Trophoblast cell (in vitro differentiated cells and primary cell): ENCODE data around the gene CD96.

ENCODE experiments used
- DNase-seq, 2 donors: peaks; one replicate each; pipeline ENCODE4 v3.0.0-alpha.2; 2016
- H2AFZ ChIP-seq: 2 replicates; pipeline ENCODE4 v1.6.1; 2013; ENCODE audit warnings: low read length, moderate library complexity, mild to moderate bottlenecking; ENCODE audit not compliant: insufficient read depth, poor library complexity
- H2AK5ac ChIP-seq: 2 replicates; pipeline ENCODE4 v1.6.1; 2013; ENCODE audit warnings: mild to moderate bottlenecking, low read length
- H2BK120ac ChIP-seq: 2 replicates; pipeline ENCODE4 v1.6.1; 2013; ENCODE audit warnings: low read length, mild to moderate bottlenecking, moderate library complexity; ENCODE audit not compliant: insufficient read depth, poor library complexity
- H2BK12ac ChIP-seq: 2 replicates; pipeline ENCODE4 v1.6.1; 2013; ENCODE audit warnings: mild to moderate bottlenecking, low read length, moderate library complexity
- H2BK5ac ChIP-seq: 2 replicates; pipeline ENCODE4 v1.6.1; 2013; ENCODE audit warnings: low read length, low read depth, moderate library complexity, mild to moderate bottlenecking; ENCODE audit not compliant: poor library complexity
- H3K14ac ChIP-seq: 2 replicates; pipeline ENCODE4 v1.6.1; 2013; ENCODE audit warnings: mild to moderate bottlenecking, low read length
- H3K18ac ChIP-seq: 2 replicates; pipeline ENCODE4 v1.6.1; 2013; ENCODE audit warnings: mild to moderate bottlenecking, low read length
- H3K23ac ChIP-seq: 2 replicates; pipeline ENCODE4 v1.6.1; 2013; ENCODE audit warnings: low read length
- H3K27ac ChIP-seq: 2 replicates; pipeline ENCODE4 v1.5.1; 2013; ENCODE audit warnings: low read depth, mild to moderate bottlenecking, inconsistent platforms, low read length, moderate library complexity
- H3K27me3 ChIP-seq: 2 replicates; pipeline ENCODE4 v1.6.1; 2013; ENCODE audit warnings: inconsistent platforms, mild to moderate bottlenecking, low read length, moderate library complexity; ENCODE audit not compliant: insufficient read depth
- H3K36me3 ChIP-seq, 2 experiments: 1 replicate in 1 of 2; 2 replicates in 1 of 2; pipeline ENCODE4 v1.6.1; 2013; ENCODE audit warnings: low read length in 2 of 2, mild to moderate bottlenecking in 2 of 2, moderate library complexity in 1 of 2; ENCODE audit not compliant: insufficient read depth in 2 of 2, control insufficient read depth in 1 of 2
- H3K4ac ChIP-seq: 2 replicates; pipeline ENCODE4 v1.6.1; 2013; ENCODE audit warnings: low read depth, mild to moderate bottlenecking, low read length, moderate library complexity
- H3K4me1 ChIP-seq, 2 experiments: 1 replicate in 1 of 2; 2 replicates in 1 of 2; pipeline ENCODE4 v1.6.1; 2013; ENCODE audit warnings: low read length in 2 of 2, mild to moderate bottlenecking in 2 of 2, moderate library complexity in 1 of 2; ENCODE audit not compliant: insufficient read depth in 2 of 2, control insufficient read depth in 1 of 2
- H3K4me2 ChIP-seq: 2 replicates; pipeline ENCODE4 v1.6.1; 2013; ENCODE audit warnings: inconsistent platforms, mild to moderate bottlenecking, low read length, moderate library complexity
- H3K4me3 ChIP-seq: 2 replicates; pipeline ENCODE4 v1.5.1; 2013; ENCODE audit warnings: mild to moderate bottlenecking, low read depth, low read length, inconsistent platforms
- H3K79me1 ChIP-seq: one replicate; pipeline ENCODE4 v1.6.1; 2013; ENCODE audit warnings: low read length
- H3K79me2 ChIP-seq: 2 replicates; pipeline ENCODE4 v1.6.1; 2013; ENCODE audit warnings: low read length, mild to moderate bottlenecking; ENCODE audit not compliant: control insufficient read depth, insufficient read depth, poor library complexity
- H3K9ac ChIP-seq: 2 replicates; pipeline ENCODE4 v1.6.1; 2013; ENCODE audit warnings: mild to moderate bottlenecking, low read length
- H3K9me3 ChIP-seq: 2 replicates; pipeline ENCODE4 v1.6.1; 2013; ENCODE audit warnings: low read depth, mild to moderate bottlenecking, control low read depth, inconsistent platforms, low read length; ENCODE audit not compliant: insufficient read depth
- H4K12ac ChIP-seq: 2 replicates; pipeline ENCODE4 v1.6.1; 2013; ENCODE audit warnings: low read depth, mild to moderate bottlenecking, low read length, moderate library complexity
- H4K8ac ChIP-seq: 2 replicates; pipeline ENCODE4 v1.6.1; 2013; ENCODE audit warnings: low read depth, mild to moderate bottlenecking, low read length, moderate library complexity
- H4K91ac ChIP-seq: one replicate; pipeline ENCODE4 v1.6.1; 2013; ENCODE audit warnings: low read depth, mild to moderate bottlenecking, low read length, moderate library complexity
- WGBS: extraction: QIAGEN DNeasy Blood & Tissue Kit; methylation state at CpG from one replicate; pipeline ENCODE4 v1.1.7; 2013; ENCODE audit warnings: missing lambda C conversion rate; ENCODE audit not compliant: insufficient read length, insufficient coverage; ENCODE audit errors: extremely low coverage; 5-methylcytosine and 5-hydroxymethylcytosine counted together

The CD96 gene

GRCh38 chr3:111662907-111663306 lies 120.9 kb downstream of the CD96 start:
- no peak overlapping the region for H3K4ac ChIP-seq

GRCh38 chr3:111666041-111666735 lies 124.2 kb downstream of the CD96 start:
- Histone ChIP-seq H3K4me1 (peaks cover 0 to 13% of the 10 kb centered on the region in 2 experiments), H3K27me3 (no peaks in the 10 kb centered on the region), H2BK12ac (no peak overlapping the region), H4K12ac (no peak overlapping the region), H3K14ac (no peak overlapping the region), H3K9ac (no peak overlapping the region), H2BK120ac (no peak overlapping the region), H3K18ac (no peak overlapping the region), H3K79me2 (no peaks in the 10 kb centered on the region), H3K36me3 (no peaks in the 10 kb centered on the region), H2AK5ac (no peak overlapping the region), H4K91ac (no peak overlapping the region), H4K8ac (no peak overlapping the region), H2BK5ac (no peak overlapping the region), H3K79me1 (peaks cover 6% of the 10 kb centered on the region), H2AFZ (no peak overlapping the region), H3K4me2 (no peak overlapping the region), H3K27ac (no peak overlapping the region), H3K23ac (no peak overlapping the region), H3K9me3 (peaks cover 6% of the 10 kb centered on the region), H3K4me3 (no peak overlapping the region), H3K4ac (no peak overlapping the region)
- no CpG with 5 or more reads among the region's 4 CpGs for WGBS
- DNase-seq: peak; percentile 41 to 82

More at GRCh38 chr3:111662907-111663306, 120.9 kb downstream of the CD96 start:
- Histone ChIP-seq H3K27me3 (no peaks in the 10 kb centered on the region), H3K9me3 (peaks cover 6% of the 10 kb centered on the region), H3K36me3 (no peaks in the 10 kb centered on the region), H2AK5ac (no peak overlapping the region), H2BK5ac (no peak overlapping the region), H4K8ac (no peak overlapping the region), H3K14ac (no peak overlapping the region), H2BK12ac (no peak overlapping the region), H4K91ac (no peak overlapping the region), H3K23ac (no peak overlapping the region), H3K27ac (no peak overlapping the region), H3K9ac (no peak overlapping the region), H2AFZ (no peak overlapping the region), H3K4me3 (no peak overlapping the region), H4K12ac (no peak overlapping the region), H3K4me1 (peaks cover 0 to 4% of the 10 kb centered on the region in 2 experiments), H3K4me2 (no peak overlapping the region), H3K79me1 (no peaks in the 10 kb centered on the region), H3K18ac (no peak overlapping the region), H3K79me2 (no peaks in the 10 kb centered on the region), H2BK120ac (no peak overlapping the region)
- no peak for DNase-seq
- no CpG with 5 or more reads among the region's 3 CpGs for WGBS

DNA sequence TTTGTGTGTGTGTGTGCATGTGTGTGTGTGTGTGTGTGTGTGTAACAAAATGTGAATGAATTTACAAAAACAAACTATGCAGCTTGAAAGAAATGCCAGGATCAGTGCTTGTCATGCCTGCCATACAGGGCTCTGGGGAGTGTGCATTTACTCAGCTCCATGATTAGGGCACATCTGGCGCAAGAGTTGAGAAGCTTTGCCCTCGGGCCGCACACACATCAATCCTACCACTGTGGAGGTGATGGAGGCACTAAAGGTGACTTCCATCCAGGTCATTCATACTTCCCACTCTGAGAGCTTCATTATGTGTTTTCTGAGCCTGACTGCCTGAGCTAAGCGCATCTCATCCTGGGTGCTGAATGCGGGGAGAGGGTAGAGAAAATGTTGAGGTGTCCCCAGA lies 125.2 kb downstream of the CD96 start:
- Histone ChIP-seq H4K91ac (no peak overlapping the region), H3K4me3 (no peak overlapping the region), H2BK5ac (no peak overlapping the region), H3K27ac (no peak overlapping the region), H3K9me3 (no peaks in the 10 kb centered on the region), H3K9ac (no peak overlapping the region), H3K23ac (no peak overlapping the region), H3K18ac (no peak overlapping the region), H2BK12ac (peak overlapping the region; percentile 61), H2BK120ac (no peak overlapping the region), H4K12ac (no peak overlapping the region), H3K4me2 (no peak overlapping the region), H2AK5ac (no peak overlapping the region), H4K8ac (no peak overlapping the region), H3K36me3 (no peaks in the 10 kb centered on the region), H3K79me1 (peaks cover 6% of the 10 kb centered on the region), H3K4me1 (peaks cover 0 to 13% of the 10 kb centered on the region in 2 experiments), H3K27me3 (no peaks in the 10 kb centered on the region), H3K79me2 (no peaks in the 10 kb centered on the region), H2AFZ (no peak overlapping the region), H3K14ac (no peak overlapping the region), H3K4ac (no peak overlapping the region)
- DNase-seq: peak; percentile 74 to 80
- no CpG with 5 or more reads among the region's 5 CpGs for WGBS

DNA sequence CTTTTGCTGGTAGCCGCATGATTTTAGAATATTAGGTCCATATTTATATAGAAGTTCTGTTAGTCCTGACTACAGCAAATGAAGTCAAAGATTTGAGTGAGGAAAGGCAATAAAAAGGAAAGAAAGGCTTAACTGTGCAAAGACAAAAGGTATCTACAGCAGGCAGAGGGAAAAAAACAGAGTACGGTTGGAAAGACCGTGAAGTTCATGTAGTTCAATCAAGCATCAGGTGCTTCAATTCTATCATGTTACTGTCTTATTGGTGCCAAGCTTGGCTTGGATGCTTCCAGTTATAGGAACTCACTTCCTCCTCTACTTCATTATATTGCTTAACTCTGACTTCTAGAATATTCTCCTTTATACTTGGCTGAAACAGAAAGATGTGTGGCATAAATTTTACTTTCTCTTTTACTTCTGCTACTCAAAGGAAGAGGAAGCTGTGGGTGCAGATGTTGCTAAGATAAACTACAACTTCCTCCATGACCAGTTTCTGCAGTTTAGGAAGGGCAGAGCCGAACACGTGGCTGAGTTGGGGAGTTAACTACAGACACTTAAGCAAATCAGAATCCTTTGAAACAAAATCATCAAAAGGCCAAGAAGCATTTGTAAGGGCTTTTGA lies 125.7 kb downstream of the CD96 start:
- WGBS: no CpG with 5 or more reads among the region's 5 CpGs
- no peak overlapping the region for H4K91ac ChIP-seq
- no peak overlapping the region for H3K4me2 ChIP-seq
- no peak overlapping the region for H3K27ac ChIP-seq
- H2AFZ ChIP-seq: no peak overlapping the region
- no peaks in the 10 kb centered on the region for H3K9me3 ChIP-seq
- H4K12ac ChIP-seq: no peak overlapping the region
- H3K79me2 ChIP-seq: no peaks in the 10 kb centered on the region
- peak in 1 of 2 donors; percentile 42 for DNase-seq
- no peak overlapping the region for H3K18ac ChIP-seq
- H3K36me3 ChIP-seq: no peaks in the 10 kb centered on the region
- H2BK120ac ChIP-seq: no peak overlapping the region
- H3K14ac ChIP-seq: no peak overlapping the region
- H3K27me3 ChIP-seq: no peaks in the 10 kb centered on the region
- H3K4me3 ChIP-seq: no peak overlapping the region
- H3K23ac ChIP-seq: no peak overlapping the region
- no peak overlapping the region for H3K4ac ChIP-seq
- H2AK5ac ChIP-seq: no peak overlapping the region
- H3K9ac ChIP-seq: no peak overlapping the region
- no peak overlapping the region for H4K8ac ChIP-seq
- H2BK12ac ChIP-seq: no peak overlapping the region
- peaks cover 6% of the 10 kb centered on the region for H3K79me1 ChIP-seq
- no peak overlapping the region for H2BK5ac ChIP-seq
- H3K4me1 ChIP-seq: peaks cover 0 to 13% of the 10 kb centered on the region in 2 experiments
